PC-3 (cell line): Measurements from ENCODE around the gene RTP1. TPM values are rescaled to one million over a fixed set of nuclear protein-coding genes. Genes with fewer than 3 reads are reported as not detected.

ENCODE experiments used
- ATAC-seq: fragments of 200-7000 bp; cut with Tn5 transposase; 2 replicates; pipeline ENCODE4 v1.9.1; 2020; ENCODE audit warnings: mild to moderate bottlenecking, moderate library complexity
- Bru-seq: library from RNA; stranded (reverse); fragments of 400-500 nt; gene quantifications from one replicate; lab custom pipeline; 2021; lab: Mats Ljungman, UMichigan
- BruChase-seq, 2 experiments: library from RNA; stranded (reverse); fragments of 400-500 nt; gene quantifications; one replicate each; lab custom pipeline; 2021; lab: Mats Ljungman, UMichigan
- BruUV-seq: library from RNA; stranded (reverse); fragments of 400-500 nt; replicated peaks from 2 replicates; lab custom pipeline; 2021; lab: Mats Ljungman, UMichigan
- CTCF ChIA-PET: fragments of 300-600 bp; sonication (Branson Sonifier 250); formaldehyde crosslinking; loops from one replicate; lab custom pipeline; 2022; ENCODE audit warnings: antibody characterized with exemption; lab: Charles Lee
- POLR2A ChIA-PET: fragments of 300-600 bp; sonication (Branson Sonifier 250); formaldehyde crosslinking; loops from one replicate; lab custom pipeline; 2022; ENCODE audit warnings: antibody characterized with exemption; ENCODE audit not compliant: unreplicated experiment; lab: Charles Lee
- DNase-seq: peaks from one replicate; pipeline ENCODE4 v3.0.0-alpha.2; 2015
- H2AFZ ChIP-seq: fragments of 300-600 bp; sonication (generic); 2 replicates; pipeline ENCODE4 v1.6.0; 2016; ENCODE audit warnings: antibody characterized with exemption, low read length
- H3F3A ChIP-seq: fragments of 300-600 bp; sonication (generic); one replicate; pipeline ENCODE4 v1.6.0; 2017; ENCODE audit warnings: antibody characterized with exemption, low read length, control low read depth, mild to moderate bottlenecking; ENCODE audit not compliant: unreplicated experiment
- H3K27ac ChIP-seq: fragments of 300-600 bp; sonication (generic); 2 replicates; pipeline ENCODE4 v1.5.1; 2016; ENCODE audit warnings: mild to moderate bottlenecking, low read length
- H3K27me3 ChIP-seq: fragments of 300-600 bp; sonication (generic); 2 replicates; pipeline ENCODE4 v1.6.1; 2016; ENCODE audit warnings: low read length, mixed read lengths
- H3K36me3 ChIP-seq: fragments of 300-600 bp; sonication (generic); 2 replicates; pipeline ENCODE4 v1.6.1; 2016; ENCODE audit warnings: low read depth, mixed run types, low read length, mixed read lengths
- H3K4me1 ChIP-seq: fragments of 300-600 bp; sonication (generic); 2 replicates; pipeline ENCODE4 v1.5.1; 2016; ENCODE audit warnings: low read length; ENCODE audit not compliant: insufficient read depth
- H3K4me2 ChIP-seq: fragments of 300-600 bp; sonication (generic); 2 replicates; pipeline ENCODE4 v1.6.0; 2016; ENCODE audit warnings: low read length
- H3K4me3 ChIP-seq: fragments of 300-600 bp; sonication (generic); 2 replicates; pipeline ENCODE4 v1.5.1; 2016; ENCODE audit warnings: mild to moderate bottlenecking, low read length, mixed read lengths
- H3K79me2 ChIP-seq: fragments of 300-600 bp; sonication (generic); 2 replicates; pipeline ENCODE4 v1.6.1; 2017; ENCODE audit warnings: low read length, mixed read lengths
- H3K9ac ChIP-seq: fragments of 300-600 bp; sonication (generic); 2 replicates; pipeline ENCODE4 v1.6.0; 2016; ENCODE audit warnings: mild to moderate bottlenecking, low read length
- H3K9me2 ChIP-seq: fragments of 300-600 bp; sonication (generic); replicated peaks from 2 replicates; pipeline ENCODE4 v1.6.1; 2016; ENCODE audit warnings: mixed run types, low read length, mixed read lengths
- H3K9me3 ChIP-seq: fragments of 300-600 bp; sonication (generic); 2 replicates; pipeline ENCODE4 v1.6.1; 2016; ENCODE audit warnings: low read length, mixed read lengths
- H4K20me1 ChIP-seq: fragments of 300-600 bp; sonication (generic); 2 replicates; pipeline ENCODE4 v1.6.1; 2016; ENCODE audit warnings: low read length, mixed read lengths
- CTCF ChIP-seq: fragments of 300-600 bp; sonication (generic); conservative IDR thresholded peaks from 2 replicates; pipeline ENCODE4 v1.5.1; 2017; ENCODE audit warnings: antibody characterized with exemption, low read depth, mild to moderate bottlenecking, low read length
- EZH2 ChIP-seq: fragments of 300-600 bp; sonication (generic); IDR thresholded peaks from one replicate; pipeline ENCODE4 v1.6.1; 2017; ENCODE audit warnings: antibody characterized with exemption, mild to moderate bottlenecking, low read length; ENCODE audit not compliant: unreplicated experiment
- EZH2phosphoT487 ChIP-seq: fragments of 300-600 bp; sonication (generic); IDR thresholded peaks from 2 replicates; pipeline ENCODE4 v1.6.1; 2018; ENCODE audit warnings: mild to moderate bottlenecking, antibody characterized with exemption, low read length, borderline replicate concordance
- intact Hi-C: fragments of 100-400 bp; cut with micrococcal nuclease; formaldehyde crosslinking; loops from 2 replicates; pipeline ENCODE4 v1.9.0; 2023
- long read RNA-seq: library from polyadenylated mRNA; unstranded; transcript quantifications from one replicate; pipeline ENCODE4 v2.0.0, GENCODE V29; 2021; ENCODE audit not compliant: unreplicated experiment
- total RNA-seq: library from RNA; depleted of rRNA; stranded (reverse); fragments of >200 nt; gene quantifications from 2 replicates; pipeline ENCODE4 v1.2.3, GENCODE V29; 2014; rRNA removed

Gene RTP1
- total RNA-seq (not detected in 2 replicates), Bru-seq, nascent RNA (not detected), BruChase-seq, experiment 1, labeled RNA remaining after a 6-hour chase (not detected), BruChase-seq, experiment 2, labeled RNA remaining after a 2-hour chase (percentile 8 among the genes with signal in this experiment)
- long read RNA-seq: 0 reads

- Histone ChIP-seq H3K27me3 (no peaks in the 10 kb centered on the region), H3K27ac (no peak within 1 kb of the TSS), H3K9me3 (no peaks in the 10 kb centered on the region), H3K4me2 (no peak within 1 kb of the TSS), H3K4me3 (no peak within 1 kb of the TSS), H3K79me2 (no peaks in the 10 kb centered on the region), H3K36me3 (no peaks in the 10 kb centered on the region), H4K20me1 (no peaks in the 10 kb centered on the region), H3K4me1 (no peaks in the 10 kb centered on the region), H2AFZ (no peak within 1 kb of the TSS), H3F3A (no peaks in the 10 kb centered on the region), H3K9ac (no peak within 1 kb of the TSS), H3K9me2 (no peaks in the 10 kb centered on the region)
- no TSS peak for BruUV-seq
- ChIA-PET CTCF (no interaction called here), POLR2A (no interaction called here)
- DNase-seq (no peak), ATAC-seq (no peak)
- intact Hi-C loops: no loop called here
- TF ChIP-seq EZH2phosphoT487 (no peak), CTCF (no peak), EZH2 (no peak)
Observed at GRCh38 chr3:187197335-187197649, at the start of gene RTP1. TSS of gene RTP1 (plus strand) at chr3:187197486. CDS start at chr3:187197516, 30 bp downstream.

GRCh38 chr3:187150186-187150585 lies 47.1 kb upstream of the RTP1 start:
- no peak overlapping the region for H3K4me3 ChIP-seq
- no peak overlapping the region for H3K4me2 ChIP-seq
- H3F3A ChIP-seq: no peaks in the 10 kb centered on the region
- no peak for DNase-seq
- no peak overlapping the region for H2AFZ ChIP-seq
- ATAC-seq: no peak
- no peak overlapping the region for H3K27ac ChIP-seq
- H3K36me3 ChIP-seq: no peaks in the 10 kb centered on the region
- H3K4me1 ChIP-seq: no peaks in the 10 kb centered on the region
- no TSS peak for BruUV-seq
- H3K9ac ChIP-seq: no peak overlapping the region
- 0 out of 2 replicates have a peak, but pooled peaks cover 5% of the 10 kb centered on the region for H3K9me3 ChIP-seq
- H3K79me2 ChIP-seq: no peaks in the 10 kb centered on the region
- H3K27me3 ChIP-seq: no peaks in the 10 kb centered on the region
- no peaks in the 10 kb centered on the region for H4K20me1 ChIP-seq
- no peaks in the 10 kb centered on the region for H3K9me2 ChIP-seq
- intact Hi-C loops: no loop called here
- ChIA-PET CTCF (interaction anchor here (0.7 to 1.0 kb wide), 2 partner anchors 15 to 37 kb away, joined by 3 to 4 read pairs; no protein-coding TSS in a partner anchor), POLR2A (no interaction called here)
- TF ChIP-seq CTCF: no peak
- TF ChIP-seq EZH2: no peak
- no peak for TF ChIP-seq EZH2phosphoT487

- intact Hi-C loops: no loop called here
- Histone ChIP-seq H3K9ac (no peak overlapping the region), H3K27me3 (no peaks in the 10 kb centered on the region), H3K36me3 (no peaks in the 10 kb centered on the region), H3K9me2 (no peaks in the 10 kb centered on the region), H3K79me2 (no peaks in the 10 kb centered on the region), H3K9me3 (0 out of 2 replicates have a peak, but pooled peaks cover 1% of the 10 kb centered on the region), H3K4me2 (no peak overlapping the region), H3K4me1 (no peaks in the 10 kb centered on the region), H4K20me1 (no peaks in the 10 kb centered on the region), H3F3A (no peaks in the 10 kb centered on the region), H3K27ac (no peak overlapping the region), H2AFZ (no peak overlapping the region), H3K4me3 (no peak overlapping the region)
- TF ChIP-seq CTCF (peak; percentile 51; the same call in 1 of the 2 replicates), EZH2 (no peak)
- no TSS peak for BruUV-seq
- ChIA-PET CTCF (interaction anchor here (0.7 to 1.0 kb wide), 2 partner anchors 15 to 37 kb away, joined by 3 to 4 read pairs; no protein-coding TSS in a partner anchor), POLR2A (no interaction called here)
- no peak for ATAC-seq
- peak; percentile 24 for DNase-seq
Observed at GRCh38 chr3:187150599-187150998, 46.7 kb upstream of the RTP1 start.
